Liver (tissue), 9 donors: ENCODE data around the gene COX4I1. TPM values are rescaled to one million over a fixed set of nuclear protein-coding genes. Genes with fewer than 3 reads are reported as not detected.

Experiments used
- DNase-seq: peaks from one replicate; pipeline ENCODE4 v3.0.0-alpha.2; 2017; ENCODE audit warnings: low spot score
- H3K27ac ChIP-seq, 2 donors: one replicate each; pipeline ENCODE4 v1.7.0; 2013; ENCODE audit warnings: inconsistent platforms in 2 of 2, low read length in 2 of 2, control low read depth in 1 of 2, low read depth in 1 of 2, mild to moderate bottlenecking in 1 of 2
- H3K27me3 ChIP-seq, 4 donors: one replicate each; pipeline versions ENCODE4 v1.6.1 to v1.7.0; 2013; ENCODE audit warnings: low read length in 3 of 4, inconsistent platforms in 1 of 4, mild to moderate bottlenecking in 1 of 4, moderate library complexity in 1 of 4; ENCODE audit not compliant: control insufficient read depth in 4 of 4, insufficient read depth in 4 of 4
- H3K36me3 ChIP-seq, 4 donors: one replicate each; pipeline versions ENCODE4 v1.6.1 to v1.7.0; 2013; ENCODE audit warnings: low read length in 3 of 4, mild to moderate bottlenecking in 3 of 4, low read depth in 1 of 4, moderate library complexity in 1 of 4; ENCODE audit not compliant: control insufficient read depth in 4 of 4, insufficient read depth in 3 of 4
- H3K4me1 ChIP-seq, 4 donors: one replicate each; pipeline versions ENCODE4 v1.6.1 to v1.7.0; 2013; ENCODE audit warnings: low read length in 3 of 4, mild to moderate bottlenecking in 3 of 4, moderate library complexity in 1 of 4; ENCODE audit not compliant: control insufficient read depth in 4 of 4, insufficient read depth in 4 of 4
- H3K4me3 ChIP-seq, 3 donors: one replicate each; pipeline versions ENCODE4 v1.6.1 to v1.7.0; 2013; ENCODE audit warnings: low read length in 3 of 3, control low read depth in 1 of 3, low read depth in 1 of 3, mild to moderate bottlenecking in 1 of 3
- H3K9ac ChIP-seq, 2 donors: one replicate each; pipeline ENCODE4 v1.7.0; 2013; ENCODE audit warnings: low read length in 2 of 2, mild to moderate bottlenecking in 2 of 2, moderate library complexity in 2 of 2, control low read depth in 1 of 2, low read depth in 1 of 2
- H3K9me3 ChIP-seq, 4 donors: one replicate each; pipeline versions ENCODE4 v1.6.1 to v1.7.0; 2013; ENCODE audit warnings: low read length in 3 of 4; ENCODE audit not compliant: control insufficient read depth in 4 of 4
- CTCF ChIP-seq: fragments of 150-350 bp; IDR thresholded peaks from 2 replicates; pipeline ENCODE4 v1.5.1; 2017; ENCODE audit warnings: improper control_type of control experiment, low read depth, low read length; ENCODE audit not compliant: missing input control
- EGR1 ChIP-seq, 2 donors: IDR thresholded peaks; 2 replicates each; pipeline ENCODE4 v1.6.1; 2016 to 2018; ENCODE audit warnings: antibody characterized with exemption in 2 of 2, low read depth in 2 of 2
- FOXA1 ChIP-seq: IDR thresholded peaks from 2 replicates; pipeline ENCODE4 v1.6.1; 2016; ENCODE audit warnings: antibody characterized with exemption
- GABPA ChIP-seq, 2 donors: IDR thresholded peaks in 1 of 2; conservative IDR thresholded peaks in 1 of 2; 2 replicates each; pipeline ENCODE4 v1.6.1; 2016; ENCODE audit warnings: antibody characterized with exemption in 2 of 2, mild to moderate bottlenecking in 1 of 2, moderate library complexity in 1 of 2
- HNF4A ChIP-seq, 2 donors: conservative IDR thresholded peaks; 2 replicates each; pipeline ENCODE4 v1.6.1; 2016; ENCODE audit warnings: antibody characterized with exemption in 2 of 2, mild to moderate bottlenecking in 2 of 2
- HNF4G ChIP-seq: IDR thresholded peaks from 2 replicates; pipeline ENCODE4 v1.6.1; 2016; ENCODE audit warnings: antibody characterized with exemption
- JUND ChIP-seq, 2 donors: IDR thresholded peaks; 2 replicates each; pipeline ENCODE4 v1.6.1; 2016; ENCODE audit warnings: antibody characterized with exemption in 2 of 2
- MAX ChIP-seq: IDR thresholded peaks from 2 replicates; pipeline ENCODE4 v1.6.1; 2016; ENCODE audit warnings: antibody characterized with exemption
- NR2F2 ChIP-seq: IDR thresholded peaks from 2 replicates; pipeline ENCODE4 v1.6.1; 2016; ENCODE audit warnings: antibody characterized with exemption
- RAD21 ChIP-seq, 2 donors: IDR thresholded peaks; 2 replicates each; pipeline ENCODE4 v1.6.1; 2016; ENCODE audit warnings: antibody characterized with exemption in 2 of 2, mild to moderate bottlenecking in 2 of 2
- REST ChIP-seq: IDR thresholded peaks from 2 replicates; pipeline ENCODE4 v1.6.1; 2016; ENCODE audit warnings: antibody characterized with exemption, mild to moderate bottlenecking
- RXRA ChIP-seq, 2 donors: IDR thresholded peaks; 2 replicates each; pipeline ENCODE4 v1.6.1; 2017 to 2018; ENCODE audit warnings: antibody characterized with exemption in 2 of 2, mild to moderate bottlenecking in 1 of 2
- SP1 ChIP-seq: IDR thresholded peaks from 2 replicates; pipeline ENCODE4 v1.6.1; 2018; ENCODE audit warnings: antibody characterized with exemption, mild to moderate bottlenecking
- TAF1 ChIP-seq: conservative IDR thresholded peaks from 2 replicates; pipeline ENCODE4 v1.6.1; 2016; ENCODE audit warnings: antibody characterized with exemption, mild to moderate bottlenecking
- YY1 ChIP-seq: IDR thresholded peaks from 2 replicates; pipeline ENCODE4 v1.6.1; 2016; ENCODE audit warnings: antibody characterized with exemption, mild to moderate bottlenecking
- ZBTB33 ChIP-seq: IDR thresholded peaks from 2 replicates; pipeline ENCODE4 v1.6.1; 2016; ENCODE audit warnings: antibody characterized with exemption
- WGBS: extraction: QIAGEN DNeasy Blood & Tissue Kit; methylation state at CpG from one replicate; pipeline ENCODE4 v1.1.7; 2013; 5-methylcytosine and 5-hydroxymethylcytosine counted together
- polyA plus RNA-seq, 2 donors: library from polyadenylated mRNA; stranded (reverse) in 1 of 2; unstranded in 1 of 2; fragments of 200-250 nt in 1 of 2; fragments of >200 nt in 1 of 2; fragmentation: Nextera tagmentation in 1 of 2; extraction: Ambion mirVana in 1 of 2; gene quantifications; one replicate each; pipeline versions ENCODE4 v1.2.1 to v1.2.3, GENCODE V29; 2013 to 2015
- total RNA-seq, 2 donors: library from RNA; depleted of rRNA; stranded (reverse); fragments of >200 nt; gene quantifications; one replicate each; pipeline ENCODE4 v1.2.3, GENCODE V29; 2014
- donor health status: healthy.
- donor health status: healthy.
- donor health status: healthy.
- donor health status: healthy.
- donor health status: healthy.

Gene COX4I1
- total and polyA plus RNA-seq, 4 donors, result 186 to 576 (median 331) TPM

- TF ChIP-seq MAX, result no peak
- no peak for TF ChIP-seq NR2F2
- TF ChIP-seq EGR1 (IDR thresholded peaks at IDR 0.05; ENCODE audit: low read depth in 2 of 2), result no peak
- TF ChIP-seq ZBTB33, result no peak
- TF ChIP-seq GABPA (IDR thresholded peaks at IDR 0.05 in 1 of 2, conservative IDR thresholded peaks at IDR 0.05 in 1 of 2), result no peak
- no peak for TF ChIP-seq HNF4G
- TF ChIP-seq RXRA (IDR thresholded peaks at IDR 0.05), result no peak
- no peak for TF ChIP-seq YY1
Observed at GRCh38 chr16:85838381-85838780, 38.9 kb downstream of the COX4I1 start (continued).

GRCh38 chr16:85838876-85839585 is 39.5 kb downstream of the COX4I1 start:
- H3K4me3 ChIP-seq, result no peak overlapping the region
- DNase-seq, result no peak
- H3K27ac ChIP-seq, result no peak overlapping the region
- H3K9ac ChIP-seq, result no peak overlapping the region
- peaks cover 0 to 3% (median under 1%) of the 10 kb centered on the region in 4 donors for H3K9me3 ChIP-seq
- TF ChIP-seq TAF1 (no peak), JUND (IDR thresholded peaks at IDR 0.05) (no peak), SP1 (no peak), MAX (no peak), FOXA1 (no peak), EGR1 (IDR thresholded peaks at IDR 0.05; ENCODE audit: low read depth in 2 of 2) (no peak), ZBTB33 (no peak), GABPA (IDR thresholded peaks at IDR 0.05 in 1 of 2, conservative IDR thresholded peaks at IDR 0.05 in 1 of 2) (no peak), CTCF (no peak), RAD21 (IDR thresholded peaks at IDR 0.05) (no peak), REST (no peak), HNF4A (conservative IDR thresholded peaks at IDR 0.05) (no peak), HNF4G (no peak), YY1 (no peak), RXRA (IDR thresholded peaks at IDR 0.05) (no peak)
- H3K4me1 ChIP-seq, result no peaks in the 10 kb centered on the region
- whole genome bisulfite sequencing, result 91% methylated on average over 21 of the region's 21 CpGs
- H3K27me3 ChIP-seq, result no peaks in the 10 kb centered on the region
- peaks cover 0 to 4% (median 0%) of the 10 kb centered on the region in 4 donors for H3K36me3 ChIP-seq
